HG03060 (cell line): ENCODE measurements around the gene S100A13.
"Not testable (repeated sequence)": the region's sequence is repeated elsewhere in the genome, so short reads cannot be mapped to it uniquely, and the experiment has no call there.

Experiments
- ATAC-seq: cut with Tn5 transposase; IDR thresholded peaks from one replicate; pipeline ENCODE4 v1.9.1; 2021; ENCODE audit warnings: low read depth, moderate number of reproducible peaks; ENCODE audit not compliant: unreplicated experiment

Gene S100A13

GRCh38 chr1:153626904-153627714 is at the start of gene S100A13:
Gene S100A13 (minus strand): TSS chr1:153627505. CDS start chr1:153626472, 1,033 bp downstream.
- ATAC-seq = no peak

- ATAC-seq = no peak
Observed at GRCh38 chr1:153673511-153673910, 46.2 kb upstream of the S100A13 start.

DNA sequence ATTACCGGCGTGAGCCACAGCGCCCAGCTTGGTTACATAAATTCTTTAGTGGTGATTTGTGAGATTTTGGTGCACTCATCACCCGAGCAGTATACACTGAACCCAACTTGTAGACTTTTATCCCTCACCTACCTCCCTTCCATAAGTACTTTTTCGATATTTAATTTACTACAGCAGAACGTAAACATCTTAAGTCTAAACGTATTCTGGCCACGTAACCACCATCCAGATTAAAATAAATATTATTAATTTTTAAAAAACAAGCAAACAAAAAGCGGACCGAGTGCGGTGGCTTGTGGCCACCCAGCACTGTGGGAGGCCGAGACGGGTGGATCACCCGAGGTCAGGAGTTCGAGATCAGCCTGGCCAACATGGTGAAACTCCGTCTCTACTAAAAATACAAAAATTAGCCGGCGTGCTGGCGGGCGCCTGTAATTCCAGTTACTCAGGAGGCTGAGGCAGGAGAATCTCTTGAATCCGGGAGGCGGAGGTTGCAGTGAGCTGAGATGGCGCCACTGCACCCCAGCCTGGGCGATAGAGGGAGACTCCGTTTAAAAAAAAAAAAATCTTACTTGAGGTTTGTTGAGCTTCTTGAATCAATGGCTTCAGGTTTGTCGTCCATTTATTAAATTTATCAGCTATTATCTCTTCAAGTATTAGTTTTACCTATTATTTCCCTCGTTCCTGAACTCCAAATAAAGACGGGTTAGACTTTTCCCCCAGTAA is 44.5 kb upstream of the S100A13 start:
- ATAC-seq = not testable (repeated sequence)

DNA sequence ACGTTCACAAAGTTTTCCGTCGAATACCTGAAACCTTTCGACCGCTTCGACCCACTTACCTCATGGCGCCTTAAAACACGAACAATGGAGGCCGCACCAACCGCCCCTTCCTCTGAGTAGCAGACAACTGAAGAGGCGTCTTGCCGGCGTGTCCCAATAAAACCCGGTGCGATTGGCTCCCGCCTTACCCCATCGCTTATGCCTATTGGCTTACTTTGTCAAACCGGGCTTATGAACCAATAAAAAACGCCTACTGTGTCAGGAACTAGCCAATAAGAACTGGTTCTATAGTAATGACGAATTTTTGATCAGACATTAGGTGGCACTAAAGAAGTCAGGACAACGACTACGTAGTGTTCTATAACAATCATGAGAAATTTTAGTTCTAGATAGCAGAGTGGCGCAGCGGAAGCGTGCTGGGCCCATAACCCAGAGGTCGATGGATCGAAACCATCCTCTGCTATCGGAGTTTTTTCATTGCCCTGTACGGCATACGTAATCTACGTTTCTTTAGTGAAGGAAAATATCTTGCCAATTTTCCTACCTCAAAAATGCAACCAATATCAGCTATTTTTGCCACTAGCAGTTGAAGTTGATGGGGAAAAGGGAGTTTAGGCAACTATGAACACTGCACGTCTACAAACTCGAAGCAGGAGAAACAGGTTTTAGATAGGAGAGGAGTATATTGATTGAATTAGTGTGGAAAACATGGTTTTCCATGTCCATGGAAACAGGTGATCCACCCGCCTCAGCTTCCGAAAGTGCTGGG is 43.7 kb upstream of the S100A13 start, which contains the start of gene ILF2:
TSS of gene ILF2 (minus strand) at position 135 of the 769 bp plus-strand sequence. CDS start at position 64, 71 bp downstream.
- peak; percentile 94 for ATAC-seq

GRCh38 chr1:153670257-153670858 is 43.1 kb upstream of the S100A13 start:
- ATAC-seq = no peak

DNA sequence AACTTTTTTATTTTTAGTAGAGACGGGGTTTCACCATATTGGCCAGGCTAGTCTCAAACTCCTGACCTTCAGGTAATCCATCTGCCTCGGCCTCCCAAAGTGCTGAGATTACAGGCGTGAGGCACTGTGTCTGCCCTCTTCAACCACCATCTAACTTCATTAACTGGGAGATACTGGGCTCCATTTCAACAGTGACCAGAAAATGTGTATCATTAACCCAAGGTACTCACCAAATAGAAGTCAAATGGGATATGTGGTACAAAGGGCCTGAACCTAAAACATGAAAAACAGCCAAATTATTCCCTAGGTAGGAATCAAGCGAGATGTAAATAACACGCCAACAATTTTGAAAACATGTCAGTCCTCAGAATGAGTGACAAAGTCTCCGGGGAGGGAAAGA is 42.3 kb upstream of the S100A13 start:
- no peak for ATAC-seq

DNA sequence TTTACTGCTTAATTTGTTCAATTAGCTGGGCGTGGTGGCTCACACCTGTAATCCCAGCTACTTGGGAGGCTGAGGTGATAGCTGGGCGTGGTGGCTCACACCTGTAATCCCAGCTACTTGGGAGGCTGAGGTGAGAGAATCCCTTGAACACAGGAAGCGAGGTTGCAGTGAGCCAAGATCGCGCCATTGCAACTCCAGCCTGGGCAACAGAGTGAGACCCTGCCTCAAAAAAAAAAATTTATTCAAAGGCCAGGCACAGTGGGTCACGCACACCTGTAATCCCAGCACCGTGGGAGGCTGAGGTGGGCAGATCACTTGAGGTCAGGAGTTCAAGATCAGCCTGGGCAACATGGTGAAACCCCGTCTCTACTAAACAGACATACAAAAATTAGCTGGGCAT is 41.4 kb upstream of the S100A13 start:
- ATAC-seq = not testable (repeated sequence)

DNA sequence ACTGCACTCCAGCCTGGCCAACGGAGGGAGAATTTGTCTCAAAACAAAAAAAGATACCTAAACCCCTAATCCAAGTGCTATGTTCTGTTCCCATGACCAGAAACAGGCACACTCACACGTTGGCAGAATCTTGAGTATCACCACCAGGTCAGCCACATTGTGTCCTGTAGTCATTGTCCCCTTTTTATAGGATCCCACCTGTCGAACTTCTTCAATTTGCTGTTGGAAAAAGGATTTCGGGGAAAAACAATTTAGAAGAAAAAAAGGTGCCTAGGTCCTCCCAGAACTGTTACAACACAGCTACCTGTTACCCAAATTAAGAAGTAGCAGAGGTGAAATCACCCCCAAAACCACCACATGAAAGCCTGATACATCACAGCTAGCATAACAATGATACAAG is 40.1 kb upstream of the S100A13 start:
- ATAC-seq = no peak

GRCh38 chr1:153663211-153663610 is 35.9 kb upstream of the S100A13 start:
- no peak for ATAC-seq

DNA sequence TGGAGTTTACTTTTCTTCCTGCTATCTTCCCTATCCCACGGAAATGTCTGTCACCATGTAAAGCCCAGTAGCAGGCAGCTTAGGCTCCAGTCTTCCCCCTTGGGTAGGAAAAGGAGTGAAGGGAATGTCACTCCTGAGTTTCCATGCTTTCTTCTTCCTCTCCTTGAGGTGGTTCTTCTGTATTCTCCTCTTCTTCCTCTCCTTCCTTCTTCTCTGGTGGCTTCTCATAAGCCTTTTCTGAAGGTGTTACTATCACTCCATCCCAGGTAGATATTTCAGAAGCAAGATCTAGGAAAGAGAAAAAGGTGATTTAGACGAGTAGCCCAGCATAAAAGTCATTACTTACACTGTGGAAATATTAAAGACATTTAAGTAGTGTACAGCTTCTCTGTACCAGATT is 35.0 kb upstream of the S100A13 start:
- ATAC-seq = no peak

GRCh38 chr1:153661111-153661708 is 33.9 kb upstream of the S100A13 start:
- no peak for ATAC-seq

GRCh38 chr1:153659656-153660055 is 32.4 kb upstream of the S100A13 start:
- ATAC-seq = no peak

GRCh38 chr1:153659175-153659534 is 31.9 kb upstream of the S100A13 start:
- no peak for ATAC-seq

DNA sequence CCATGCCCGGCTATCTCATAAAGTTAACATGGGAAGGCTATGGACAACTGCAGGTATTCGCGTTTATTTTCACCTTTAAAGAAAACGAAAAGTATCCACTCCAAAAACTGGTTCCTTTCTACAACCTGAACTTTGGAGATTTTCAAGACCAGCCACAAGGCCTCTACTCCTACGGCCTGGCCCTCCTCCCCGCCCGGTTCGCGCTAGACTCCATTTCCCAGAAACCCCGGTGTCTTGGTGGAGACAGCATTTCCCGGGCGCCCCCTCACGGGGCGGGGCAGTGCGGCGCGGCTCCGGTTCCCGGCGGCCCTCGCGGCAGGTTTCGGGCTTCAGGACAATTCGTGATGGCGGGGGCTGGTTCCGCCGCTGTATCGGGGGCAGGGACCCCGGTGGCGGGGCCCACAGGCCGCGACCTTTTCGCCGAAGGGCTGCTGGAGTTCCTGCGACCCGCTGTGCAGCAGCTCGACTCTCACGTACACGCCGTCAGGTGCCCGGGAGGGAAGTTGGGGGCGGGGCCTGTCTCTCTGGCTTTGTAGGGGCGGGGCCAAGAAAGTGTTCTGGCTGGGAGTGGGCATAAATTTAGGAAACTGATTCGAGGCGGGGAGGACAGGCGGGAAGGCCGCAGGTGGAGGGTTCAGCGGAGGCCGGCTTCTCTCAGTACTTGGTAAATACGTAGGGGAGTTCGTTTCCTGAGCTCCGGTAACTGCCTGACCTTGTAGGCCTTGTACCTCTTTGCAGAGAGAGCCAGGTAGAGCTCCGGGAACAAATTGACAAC is 31.3 kb upstream of the S100A13 start, which contains the start of gene SNAPIN:
TSS of gene SNAPIN (plus strand) at position 304 of the 775 bp plus-strand sequence. CDS start at position 345, 41 bp downstream.
- peak; percentile 51 for ATAC-seq

DNA sequence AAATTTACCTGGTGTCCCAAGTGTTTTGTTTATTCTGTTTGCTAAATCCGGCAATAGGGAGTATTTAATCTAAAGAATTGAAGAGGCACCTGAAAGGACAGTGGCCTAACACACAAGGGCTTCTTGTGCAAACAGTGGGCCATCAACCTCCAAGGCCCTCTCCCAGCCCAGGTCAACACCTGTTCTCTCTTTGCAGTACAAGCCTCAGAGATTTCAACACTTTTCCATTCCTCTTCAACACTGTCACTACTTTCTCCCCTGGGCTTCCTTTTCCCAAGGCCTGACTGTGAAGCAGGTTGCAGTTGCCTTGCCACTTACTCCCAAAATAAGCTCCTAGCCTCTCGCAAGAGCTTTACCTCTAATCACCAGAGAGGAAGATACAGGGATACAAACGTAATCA is 28.0 kb upstream of the S100A13 start:
- no peak for ATAC-seq

- ATAC-seq = no peak
Observed at GRCh38 chr1:153652805-153653500, 25.6 kb upstream of the S100A13 start.

GRCh38 chr1:153651771-153652170 is 24.5 kb upstream of the S100A13 start:
- no peak for ATAC-seq

GRCh38 chr1:153649863-153650235 is 22.5 kb upstream of the S100A13 start:
- ATAC-seq = no peak
